ENCODE measurements around the gene PPP1R8. TPM values are rescaled to one million over a fixed set of nuclear protein-coding genes. Genes with fewer than 3 reads are reported as not detected.

The PPP1R8 gene
- total and polyA plus RNA-seq, 10 of the 15 experiments (the other 5 are each of a cell fraction or from before 2014, with no cell fraction given) = 10.2 to 77.0 (median 53.0) TPM

GRCh38 chr1:27884006-27884954 lies 53.7 kb downstream of the PPP1R8 start (continued):
- TF ChIP-seq, protein P1, sequence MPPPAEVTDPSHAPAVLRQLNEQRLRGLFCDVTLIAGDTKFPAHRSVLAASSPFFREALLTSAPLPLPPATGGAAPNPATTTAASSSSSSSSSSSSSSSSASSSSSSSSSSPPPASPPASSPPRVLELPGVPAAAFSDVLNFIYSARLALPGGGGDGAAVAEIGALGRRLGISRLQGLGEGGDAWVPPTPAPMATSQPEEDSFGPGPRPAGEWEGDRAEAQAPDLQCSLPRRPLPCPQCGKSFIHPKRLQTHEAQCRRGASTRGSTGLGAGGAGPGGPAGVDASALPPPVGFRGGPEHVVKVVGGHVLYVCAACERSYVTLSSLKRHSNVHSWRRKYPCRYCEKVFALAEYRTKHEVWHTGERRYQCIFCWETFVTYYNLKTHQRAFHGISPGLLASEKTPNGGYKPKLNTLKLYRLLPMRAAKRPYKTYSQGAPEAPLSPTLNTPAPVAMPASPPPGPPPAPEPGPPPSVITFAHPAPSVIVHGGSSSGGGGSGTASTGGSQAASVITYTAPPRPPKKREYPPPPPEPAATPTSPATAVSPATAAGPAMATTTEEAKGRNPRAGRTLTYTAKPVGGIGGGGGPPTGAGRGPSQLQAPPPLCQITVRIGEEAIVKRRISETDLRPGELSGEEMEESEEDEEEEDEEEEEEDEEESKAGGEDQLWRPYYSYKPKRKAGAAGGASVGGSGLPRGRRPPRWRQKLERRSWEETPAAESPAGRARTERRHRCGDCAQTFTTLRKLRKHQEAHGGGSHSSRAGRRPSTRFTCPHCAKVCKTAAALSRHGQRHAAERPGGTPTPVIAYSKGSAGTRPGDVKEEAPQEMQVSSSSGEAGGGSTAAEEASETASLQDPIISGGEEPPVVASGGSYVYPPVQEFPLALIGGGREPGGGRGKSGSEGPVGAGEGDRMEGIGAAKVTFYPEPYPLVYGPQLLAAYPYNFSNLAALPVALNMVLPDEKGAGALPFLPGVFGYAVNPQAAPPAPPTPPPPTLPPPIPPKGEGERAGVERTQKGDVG (CRISPR knock-in tag; IDR thresholded peaks at IDR 0.05) = 0 out of 2 replicates have a peak, but pooled peaks have one; percentile 60
- peak; percentile 1 for TF ChIP-seq KLF5 (IDR thresholded peaks at IDR 0.05; ENCODE audit: partially characterized antibody)
- TF ChIP-seq POLR2AphosphoS2 (IDR thresholded peaks at IDR 0.05; ENCODE audit: low read depth, low read length) = 0 out of 2 replicates have a peak, but pooled peaks have one; percentile 6
- TF ChIP-seq, protein P2, sequence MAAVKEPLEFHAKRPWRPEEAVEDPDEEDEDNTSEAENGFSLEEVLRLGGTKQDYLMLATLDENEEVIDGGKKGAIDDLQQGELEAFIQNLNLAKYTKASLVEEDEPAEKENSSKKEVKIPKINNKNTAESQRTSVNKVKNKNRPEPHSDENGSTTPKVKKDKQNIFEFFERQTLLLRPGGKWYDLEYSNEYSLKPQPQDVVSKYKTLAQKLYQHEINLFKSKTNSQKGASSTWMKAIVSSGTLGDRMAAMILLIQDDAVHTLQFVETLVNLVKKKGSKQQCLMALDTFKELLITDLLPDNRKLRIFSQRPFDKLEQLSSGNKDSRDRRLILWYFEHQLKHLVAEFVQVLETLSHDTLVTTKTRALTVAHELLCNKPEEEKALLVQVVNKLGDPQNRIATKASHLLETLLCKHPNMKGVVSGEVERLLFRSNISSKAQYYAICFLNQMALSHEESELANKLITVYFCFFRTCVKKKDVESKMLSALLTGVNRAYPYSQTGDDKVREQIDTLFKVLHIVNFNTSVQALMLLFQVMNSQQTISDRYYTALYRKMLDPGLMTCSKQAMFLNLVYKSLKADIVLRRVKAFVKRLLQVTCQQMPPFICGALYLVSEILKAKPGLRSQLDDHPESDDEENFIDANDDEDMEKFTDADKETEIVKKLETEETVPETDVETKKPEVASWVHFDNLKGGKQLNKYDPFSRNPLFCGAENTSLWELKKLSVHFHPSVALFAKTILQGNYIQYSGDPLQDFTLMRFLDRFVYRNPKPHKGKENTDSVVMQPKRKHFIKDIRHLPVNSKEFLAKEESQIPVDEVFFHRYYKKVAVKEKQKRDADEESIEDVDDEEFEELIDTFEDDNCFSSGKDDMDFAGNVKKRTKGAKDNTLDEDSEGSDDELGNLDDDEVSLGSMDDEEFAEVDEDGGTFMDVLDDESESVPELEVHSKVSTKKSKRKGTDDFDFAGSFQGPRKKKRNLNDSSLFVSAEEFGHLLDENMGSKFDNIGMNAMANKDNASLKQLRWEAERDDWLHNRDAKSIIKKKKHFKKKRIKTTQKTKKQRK (IDR thresholded peaks at IDR 0.05; ENCODE audit: low read depth, low read length) = no peak
- peak; percentile 37 for TF ChIP-seq SKIL (IDR thresholded peaks at IDR 0.05; ENCODE audit: low read depth, poor library complexity, severe bottlenecking)
- peak in 1 of 2 experiments; percentile 8; a peak in 1 of 3 replicates for TF ChIP-seq EGR1 (IDR thresholded peaks at IDR 0.05; ENCODE audit: borderline replicate concordance in 1 of 2, low read depth in 2 of 2, low read length in 2 of 2)
- no peak for TF ChIP-seq NFYB (IDR thresholded peaks at IDR 0.05; ENCODE audit: insufficient read depth, low read depth, low read length)
- TF ChIP-seq FOS (IDR thresholded peaks at IDR 0.05; ENCODE audit: borderline replicate concordance, extremely low read depth, insufficient read length) = no peak
- 0 out of 2 replicates have a peak, but pooled peaks have one; percentile 9 for TF ChIP-seq PML (IDR thresholded peaks at IDR 0.05; ENCODE audit: low read length)
- TF ChIP-seq FOXM1 (IDR thresholded peaks at IDR 0.05; ENCODE audit: low read depth, low read length) = peak; percentile 83
- TF ChIP-seq IKZF1 (conservative IDR thresholded peaks at IDR 0.05) = peak; percentile 98
- no peak for TF ChIP-seq ZZZ3 (IDR thresholded peaks at IDR 0.05; ENCODE audit: control insufficient read depth, insufficient read length, low read depth)
- TF ChIP-seq ZBTB11 (CRISPR knock-in tag; IDR thresholded peaks at IDR 0.05) = 0 out of 2 replicates have a peak, but pooled peaks have one; percentile 11
- TF ChIP-seq NR2F1 (conservative IDR thresholded peaks at IDR 0.05) = peak; percentile 98
- no peak for TF ChIP-seq NRF1 (conservative IDR thresholded peaks at IDR 0.05; ENCODE audit: low read depth, low read length)
